H1 (cell line): Measurements from ENCODE around the gene TRNAU1AP. TPM values are rescaled to one million over a fixed set of nuclear protein-coding genes. Genes with fewer than 3 reads are reported as not detected.

Experiments
- CHD7 ChIP-seq: fragments of 300-600 bp; sonication (generic); IDR thresholded peaks from 2 replicates; pipeline ENCODE4 v1.7.1; 2012; ENCODE audit warnings: low read length, moderate library complexity, mild to moderate bottlenecking, inconsistent platforms; ENCODE audit not compliant: insufficient replicate concordance
- CTBP2 ChIP-seq: IDR thresholded peaks from 2 replicates; pipeline ENCODE4 v1.7.0; 2011; ENCODE audit warnings: borderline replicate concordance, mild to moderate bottlenecking, moderate library complexity, mixed read lengths, low read length; ENCODE audit not compliant: insufficient read depth, insufficient read length
- EGR1 ChIP-seq: IDR thresholded peaks from 2 replicates; pipeline ENCODE4 v1.6.1; 2011; ENCODE audit warnings: low read depth, low read length, borderline replicate concordance
- EZH2 ChIP-seq: fragments of 200-600 bp; sonication (generic); IDR thresholded peaks from 2 replicates; pipeline ENCODE4 v1.7.1; 2012; ENCODE audit warnings: low read depth, mild to moderate bottlenecking, moderate library complexity, low read length, inconsistent platforms; ENCODE audit not compliant: severe bottlenecking
- PHF8 ChIP-seq: fragments of 200-600 bp; sonication (generic); conservative IDR thresholded peaks from 2 replicates; pipeline ENCODE4 v1.7.1; 2012; ENCODE audit warnings: low read depth, mild to moderate bottlenecking, inconsistent platforms, low read length, moderate library complexity
- SRF ChIP-seq: IDR thresholded peaks from 2 replicates; pipeline ENCODE4 v1.6.1; 2011; ENCODE audit warnings: mild to moderate bottlenecking, low read depth, low read length, moderate library complexity
- SUZ12 ChIP-seq: fragments of 200-600 bp; sonication (generic); IDR thresholded peaks from 2 replicates; pipeline ENCODE4 v1.6.1; 2012; ENCODE audit warnings: mild to moderate bottlenecking, inconsistent platforms, low read length, moderate library complexity, mixed read lengths
- TAF7 ChIP-seq: optimal IDR thresholded peaks from 2 replicates; pipeline ENCODE3; 2011; ENCODE audit warnings: low read depth, mild to moderate bottlenecking, inconsistent platforms, low read length, moderate library complexity, borderline replicate concordance
- TEAD4 ChIP-seq: IDR thresholded peaks from 2 replicates; pipeline ENCODE4 v1.6.1; 2012; ENCODE audit warnings: low read depth, low read length, inconsistent platforms, mixed read lengths
- polyA plus RNA-seq, 7 experiments: library from polyadenylated mRNA; depleted of rRNA in 3 of 7; stranded (reverse) in 5 of 7; unstranded in 2 of 7; fragments of >200 nt in 5 of 7; fragments of 200-250 nt in 2 of 7; gene quantifications; 1 replicate in 5 of 7; 2 replicates in 1 of 7; 4 replicates in 1 of 7; pipeline versions ENCODE4 v1.2.1 to v1.2.3, GENCODE V29; 2011 to 2013; ENCODE audit warnings: missing spikeins in 2 of 7, mixed read lengths in 2 of 7
- total RNA-seq: library from RNA; stranded (reverse); fragmentation: NEBNext Ultra II Directional; extraction: Animal tissue kit (Norgen Biotek cat#: 25700); gene quantifications from 2 replicates; pipeline ENCODE4 v1.2.1, GENCODE V29; 2021

The TRNAU1AP gene
- total and polyA plus RNA-seq, 2 of the 8 experiments (the other 6 are each of a cell fraction or from before 2014, with no cell fraction given), result 35.2 to 37.1 TPM

GRCh38 chr1:28552758-28553663 is at the start of gene TRNAU1AP (continued):
- TF ChIP-seq CHD7 (no peak), EZH2 (no peak), PHF8 (peak; percentile 87), TEAD4 (no peak), TAF7 (peak; percentile 77), SUZ12 (no peak), EGR1 (peak; percentile 80), SRF (no peak), CTBP2 (no peak)
